Erythroblast (primary cell): ENCODE measurements around the gene CDH22.
A peak's percentile ranks its signal among the peaks of the same experiment; 100 is the strongest.

Source experiments
- DNase-seq, 2 experiments: peaks; one replicate each; lab custom pipeline; 2025; lab: John Stamatoyannopoulos, UW
- GATA1 ChIP-seq: IDR thresholded peaks from 2 replicates; pipeline ENCODE4 v1.6.1; 2011; ENCODE audit warnings: low read depth, mild to moderate bottlenecking, control low read depth, low read length, moderate library complexity
- POLR2A ChIP-seq: IDR thresholded peaks from 2 replicates; pipeline ENCODE4 v1.6.1; 2011; ENCODE audit warnings: mild to moderate bottlenecking, low read length

Gene CDH22

GRCh38 chr20:46232539-46232938 is 75.8 kb downstream of the CDH22 start:
- no peak for TF ChIP-seq GATA1
- TF ChIP-seq POLR2A, result no peak
- no peak for DNase-seq

- no peak for TF ChIP-seq GATA1
- no peak for TF ChIP-seq POLR2A
- peak in 1 of 2 experiments; percentile 12 for DNase-seq
These were observed 77.5 kb downstream of the CDH22 start for GRCh38 chr20:46230801-46231282.

- TF ChIP-seq POLR2A (no peak), GATA1 (no peak)
- DNase-seq, result no peak
These were observed 78.2 kb downstream of the CDH22 start for GRCh38 chr20:46230106-46230491.

GRCh38 chr20:46229478-46230105 is 78.7 kb downstream of the CDH22 start:
- no peak for TF ChIP-seq GATA1
- no peak for TF ChIP-seq POLR2A
- no peak for DNase-seq

GRCh38 chr20:46228670-46229069 is 79.6 kb downstream of the CDH22 start:
- no peak for TF ChIP-seq POLR2A
- TF ChIP-seq GATA1, result no peak
- no peak for DNase-seq

- TF ChIP-seq GATA1 (no peak), POLR2A (no peak)
- DNase-seq, result no peak
These were observed 81.0 kb downstream of the CDH22 start for GRCh38 chr20:46227272-46227767.

GRCh38 chr20:46226602-46227001 is 81.7 kb downstream of the CDH22 start:
- DNase-seq, result no peak
- no peak for TF ChIP-seq POLR2A
- no peak for TF ChIP-seq GATA1

- TF ChIP-seq GATA1 (no peak), POLR2A (no peak)
- no peak for DNase-seq
These were observed 85.7 kb downstream of the CDH22 start for GRCh38 chr20:46222521-46223007.

GRCh38 chr20:46221256-46221833 is 87.0 kb downstream of the CDH22 start:
- TF ChIP-seq POLR2A, result no peak
- TF ChIP-seq GATA1, result no peak
- no peak for DNase-seq

- no peak for DNase-seq
- TF ChIP-seq POLR2A, result no peak
- TF ChIP-seq GATA1, result no peak
These were observed 87.7 kb downstream of the CDH22 start for GRCh38 chr20:46220455-46221207.

- TF ChIP-seq POLR2A (no peak), GATA1 (no peak)
- DNase-seq, result no peak
These were observed 88.4 kb downstream of the CDH22 start for GRCh38 chr20:46219920-46220319.

GRCh38 chr20:46219190-46219589 is 89.1 kb downstream of the CDH22 start:
- TF ChIP-seq GATA1 (no peak), POLR2A (no peak)

GRCh38 chr20:46218656-46219055 is 89.6 kb downstream of the CDH22 start:
- TF ChIP-seq POLR2A, result no peak
- no peak for TF ChIP-seq GATA1
- DNase-seq, result no peak

More at GRCh38 chr20:46219190-46219589, 89.1 kb downstream of the CDH22 start:
- DNase-seq, result no peak

GRCh38 chr20:46217583-46217982 is 90.7 kb downstream of the CDH22 start:
- DNase-seq, result no peak
- TF ChIP-seq POLR2A, result no peak
- no peak for TF ChIP-seq GATA1
